NCI-H2107 (cell line): Measurements from ENCODE around the gene PIGL.

Experiments used
- DNase-seq: peaks from one replicate; lab custom pipeline; 2025; lab: John Stamatoyannopoulos, UW

PIGL gene

GRCh38 chr17:16353317-16354174 is 136.5 kb downstream of the PIGL start, which contains the start of gene CENPV:
CENPV (minus strand) TSS chr17:16353469; CDS start chr17:16353436, 33 bp downstream.
- DNase-seq = no peak

GRCh38 chr17:16354585-16354984 is 137.6 kb downstream of the PIGL start:
- DNase-seq = no peak

GRCh38 chr17:16358394-16358793 is 141.4 kb downstream of the PIGL start:
- DNase-seq = no peak

GRCh38 chr17:16361874-16362273 is 144.9 kb downstream of the PIGL start:
- no peak for DNase-seq

GRCh38 chr17:16363749-16364536 is 146.9 kb downstream of the PIGL start:
- DNase-seq = no peak

- no peak for DNase-seq
These were observed 147.6 kb downstream of the PIGL start for GRCh38 chr17:16364625-16365024.

GRCh38 chr17:16371742-16372141 is 154.7 kb downstream of the PIGL start:
- DNase-seq = no peak

- no peak for DNase-seq
These were observed 157.3 kb downstream of the PIGL start for GRCh38 chr17:16374146-16374938.
